Esophagus muscularis mucosa (tissue), 4 donors: ENCODE measurements around the gene LRRC4C. TPM values are rescaled to one million over a fixed set of nuclear protein-coding genes. Genes with fewer than 3 reads are reported as not detected.
A peak's percentile ranks its signal among the peaks of the same experiment; 100 is the strongest.

ENCODE experiments used
- DNase-seq: peaks from one replicate; pipeline ENCODE4 v3.0.0-alpha.2; 2017; ENCODE audit errors: extremely low spot score
- H3K27ac ChIP-seq, 4 donors: fragments of 200-600 bp; sonication (generic); replicated peaks in 1 of 4; 1 replicate in 3 of 4; 2 replicates in 1 of 4; pipeline ENCODE4 v1.5.1; 2016 to 2019; ENCODE audit warnings: mild to moderate bottlenecking in 1 of 4
- H3K27me3 ChIP-seq, 4 donors: fragments of 200-600 bp; sonication (generic); one replicate each; pipeline versions ENCODE4 v1.5.1 to v1.6.0; 2016 to 2019
- H3K36me3 ChIP-seq, 4 donors: fragments of 200-600 bp; sonication (generic); one replicate each; pipeline ENCODE4 v1.5.1; 2016 to 2019
- H3K4me1 ChIP-seq, 4 donors: fragments of 200-600 bp; sonication (generic); one replicate each; pipeline ENCODE4 v1.5.1; 2016 to 2019
- H3K4me3 ChIP-seq, 4 donors: fragments of 200-600 bp; sonication (generic); 1 replicate in 2 of 4; 2 replicates in 2 of 4; pipeline ENCODE4 v1.5.1; 2016 to 2019; ENCODE audit warnings: mild to moderate bottlenecking in 4 of 4, moderate library complexity in 1 of 4
- H3K9me3 ChIP-seq, 4 donors: fragments of 200-600 bp; sonication (generic); 1 replicate in 3 of 4; 2 replicates in 1 of 4; pipeline ENCODE4 v1.5.1; 2016 to 2019
- CTCF ChIP-seq, 3 experiments: fragments of 200-600 bp in 2 of 3; fragments of 450-650 bp in 1 of 3; sonication (generic) in 2 of 3; IDR thresholded peaks; one replicate each; pipeline ENCODE4 v1.5.1; 2017 to 2019; ENCODE audit warnings: antibody characterized with exemption in 3 of 3, mild to moderate bottlenecking in 2 of 3, moderate library complexity in 1 of 3
- EP300 ChIP-seq: sonication (generic); formaldehyde crosslinking; IDR thresholded peaks from one replicate; pipeline ENCODE4 v1.6.1; 2017; ENCODE audit warnings: antibody characterized with exemption
- POLR2A ChIP-seq: fragments of 450-650 bp; IDR thresholded peaks from one replicate; pipeline ENCODE4 v1.6.1; 2017; ENCODE audit warnings: antibody characterized with exemption, moderate library complexity, mild to moderate bottlenecking, low read depth
- POLR2AphosphoS5 ChIP-seq, 2 donors: sonication (generic); formaldehyde crosslinking; IDR thresholded peaks; one replicate each; pipeline ENCODE4 v1.6.1; 2017; ENCODE audit warnings: antibody characterized with exemption in 2 of 2
- WGBS: methylation state at CpG from one replicate; pipeline ENCODE4 v1.1.5; 2018; 5-methylcytosine and 5-hydroxymethylcytosine counted together
- intact Hi-C: fragments of 100-400 bp; cut with DNase I; formaldehyde crosslinking; loops from one replicate; pipeline ENCODE4 v1.15.1; 2023
- total RNA-seq, 4 donors: library from RNA; depleted of rRNA; stranded (reverse); fragments of >200 nt; gene quantifications; one replicate each; pipeline versions ENCODE4 v1.1.0 to v1.2.1, GENCODE V29; 2016

Gene LRRC4C
- total RNA-seq, 4 donors from 2014 or later = 1.2 to 4.0 (median 2.2) TPM

GRCh38 chr11:40187295-40187694 is 1272.2 kb downstream of the LRRC4C start:
- Histone ChIP-seq H3K9me3 (no peaks in the 10 kb centered on the region), H3K4me3 (no peak overlapping the region), H3K4me1 (no peaks in the 10 kb centered on the region), H3K27ac (no peak overlapping the region), H3K27me3 (peaks cover 0 to 3% (median 0%) of the 10 kb centered on the region in 4 donors), H3K36me3 (no peaks in the 10 kb centered on the region)
- WGBS = 57% methylated on average over 4 of the region's 4 CpGs
- intact Hi-C loops = no loop called here
- TF ChIP-seq CTCF (IDR thresholded peaks at IDR 0.05) (no peak), POLR2AphosphoS5 (IDR thresholded peaks at IDR 0.05) (no peak), EP300 (no peak), POLR2A (no peak)
- peak; percentile 39 for DNase-seq

DNA sequence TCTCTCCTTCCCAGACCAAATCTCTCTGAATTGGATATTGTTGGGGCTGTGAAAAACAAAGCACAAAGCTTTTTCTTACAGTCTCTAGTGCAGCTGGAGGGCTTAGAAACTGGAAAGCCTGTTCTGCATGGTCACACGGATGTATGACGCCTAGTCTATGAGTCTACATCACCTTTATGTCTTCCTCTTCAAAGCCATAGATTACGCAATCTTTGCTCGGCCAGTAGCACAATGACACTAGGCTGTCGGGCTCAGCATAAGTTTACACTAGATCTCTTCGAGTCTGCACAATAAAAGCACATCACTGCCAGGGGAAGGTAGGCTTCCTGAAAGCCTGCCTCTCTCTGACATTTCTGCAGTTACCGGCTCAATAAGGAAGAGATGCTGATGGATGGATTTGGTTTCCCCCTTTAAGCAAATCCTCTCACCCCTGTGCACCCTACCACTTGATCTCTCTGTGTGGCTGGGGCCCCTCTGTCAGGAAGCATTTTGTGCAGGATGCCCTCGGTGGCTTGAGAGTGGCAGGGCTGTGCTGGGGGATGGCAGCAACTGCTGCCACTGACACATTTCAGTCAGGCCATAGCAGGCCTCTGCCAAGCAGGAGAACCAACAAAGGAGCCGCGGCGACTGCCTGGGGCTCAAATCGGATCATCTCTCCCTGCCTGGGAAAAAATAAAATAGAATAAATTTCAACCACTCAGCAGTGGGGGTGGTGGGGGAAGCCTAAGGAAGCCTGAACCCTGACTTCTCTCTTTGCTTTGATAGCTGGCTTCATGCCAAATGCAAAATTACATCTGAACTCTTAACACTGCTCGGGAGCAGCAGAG is 1272.8 kb downstream of the LRRC4C start:
- Histone ChIP-seq H3K27ac (no peak overlapping the region), H3K27me3 (no peaks in the 10 kb centered on the region), H3K4me1 (no peaks in the 10 kb centered on the region), H3K36me3 (no peaks in the 10 kb centered on the region), H3K4me3 (no peak overlapping the region), H3K9me3 (no peaks in the 10 kb centered on the region)
- intact Hi-C loops = no loop called here
- TF ChIP-seq CTCF (IDR thresholded peaks at IDR 0.05) (no peak), EP300 (no peak), POLR2AphosphoS5 (IDR thresholded peaks at IDR 0.05) (no peak), POLR2A (no peak)
- WGBS = 53% methylated on average over 13 of the region's 13 CpGs
- DNase-seq = peak; percentile 74

GRCh38 chr11:40185793-40186192 is 1273.7 kb downstream of the LRRC4C start:
- H3K27me3 ChIP-seq = no peaks in the 10 kb centered on the region
- intact Hi-C loops = no loop called here
- no peaks in the 10 kb centered on the region for H3K36me3 ChIP-seq
- TF ChIP-seq POLR2AphosphoS5 (IDR thresholded peaks at IDR 0.05) = no peak
- no peaks in the 10 kb centered on the region for H3K4me1 ChIP-seq
- DNase-seq = peak; percentile 72
- H3K4me3 ChIP-seq = no peak overlapping the region
- WGBS = 79% methylated on average over 4 of the region's 4 CpGs
- no peaks in the 10 kb centered on the region for H3K9me3 ChIP-seq
- H3K27ac ChIP-seq = no peak overlapping the region

DNA sequence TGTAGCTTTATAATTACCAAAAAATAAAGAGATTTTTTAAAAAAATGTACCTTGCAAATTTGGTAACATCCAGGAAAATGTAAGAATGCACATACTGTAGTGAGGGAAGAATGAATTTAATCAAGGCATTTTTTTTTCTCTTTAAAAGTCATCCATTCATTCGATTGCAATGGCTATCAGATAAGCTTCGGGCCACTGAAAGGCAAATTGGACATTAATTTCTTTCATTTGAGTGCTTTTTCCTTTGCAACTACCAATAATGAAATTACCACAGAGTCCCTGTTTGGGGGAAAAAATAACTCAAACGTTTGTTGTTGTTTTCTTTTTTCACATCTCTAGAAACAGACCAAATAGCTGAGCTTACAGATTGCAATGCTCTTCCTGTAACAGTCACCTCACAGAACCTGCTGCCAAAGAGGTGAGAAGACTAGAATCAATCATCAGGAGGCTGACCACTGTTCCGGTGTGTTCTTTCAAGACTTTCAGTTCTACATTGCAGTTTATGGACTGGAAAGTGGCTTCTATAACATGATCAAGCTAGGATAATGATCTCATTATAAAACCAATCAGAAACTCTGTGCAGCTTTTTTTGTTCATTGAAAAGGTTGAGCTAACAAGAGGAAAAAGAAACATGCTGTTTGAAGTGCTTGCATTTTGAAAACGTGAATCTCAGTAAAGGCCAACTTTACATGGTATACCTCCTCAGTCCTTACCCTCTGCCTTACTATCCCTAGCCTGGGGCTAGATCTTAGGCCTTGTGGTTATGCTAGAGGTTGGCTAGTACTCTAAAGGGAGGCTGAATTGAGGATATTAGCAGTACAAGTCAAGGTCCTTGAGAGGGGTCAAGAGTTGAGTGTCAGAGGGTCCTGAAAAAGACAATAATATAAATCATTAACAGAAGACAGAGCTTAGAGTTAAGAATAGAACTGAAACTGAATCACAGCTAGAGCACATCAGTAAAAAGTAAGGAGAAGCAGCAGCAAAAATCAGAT is 1276.1 kb downstream of the LRRC4C start:
- intact Hi-C loops = no loop called here
- no peaks in the 10 kb centered on the region for H3K4me1 ChIP-seq
- 65% methylated on average over 5 of the region's 5 CpGs for WGBS
- H3K36me3 ChIP-seq = no peaks in the 10 kb centered on the region
- H3K27me3 ChIP-seq = no peaks in the 10 kb centered on the region
- no peak for DNase-seq
- H3K4me3 ChIP-seq = no peak overlapping the region
- no peaks in the 10 kb centered on the region for H3K9me3 ChIP-seq
- no peak for TF ChIP-seq EP300
- no peak overlapping the region for H3K27ac ChIP-seq

DNA sequence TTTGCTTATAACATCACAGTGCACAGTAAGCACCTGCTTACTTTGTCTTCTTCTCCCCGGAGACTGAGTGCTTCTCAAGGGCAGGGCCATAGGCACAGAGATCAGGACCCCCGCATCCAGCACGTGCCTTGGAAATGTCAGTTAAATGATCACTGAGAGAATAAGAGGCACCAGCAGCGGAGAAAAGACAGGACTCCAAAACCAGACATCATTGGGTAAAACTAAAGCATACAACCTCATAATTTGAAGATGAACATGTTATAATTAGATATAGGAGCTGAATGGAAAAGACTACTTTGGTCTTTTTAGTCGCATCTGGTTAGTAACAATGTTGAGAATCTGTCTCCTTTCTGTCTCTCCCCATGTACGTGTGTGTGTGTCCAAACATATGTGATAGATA is 1279.9 kb downstream of the LRRC4C start:
- intact Hi-C loops = no loop called here
- no peaks in the 10 kb centered on the region for H3K9me3 ChIP-seq

More for the DNA sequence above, 1279.9 kb downstream of the LRRC4C start:
- 79% methylated on average over 6 of the region's 6 CpGs for WGBS
- Histone ChIP-seq H3K36me3 (no peaks in the 10 kb centered on the region), H3K4me1 (no peaks in the 10 kb centered on the region), H3K27me3 (no peaks in the 10 kb centered on the region), H3K27ac (no peak overlapping the region), H3K4me3 (no peak overlapping the region)
- TF ChIP-seq EP300 (no peak), POLR2A (no peak), POLR2AphosphoS5 (IDR thresholded peaks at IDR 0.05) (no peak), CTCF (IDR thresholded peaks at IDR 0.05) (no peak)
- DNase-seq = no peak
